ACHN (cell line): ENCODE measurements around the gene GPR141.

Source experiments
- DNase-seq: peaks from one replicate; pipeline ENCODE4 v3.0.0-alpha.2; 2015
- in situ Hi-C: cut with HindIII; loops from 2 replicates; pipeline ENCODE4 v1.10.0; 2017; ENCODE audit warnings: low sequenced_read_pairs, low pct_ligation_motif_present, low pct_unique_long_range_greater_than_20kb

The GPR141 gene

GRCh38 chr7:37768611-37769010, 85.0 kb downstream of the GPR141 start:
- in situ Hi-C loops: no loop called here
- DNase-seq: no peak

GRCh38 chr7:37769291-37769690, 85.7 kb downstream of the GPR141 start:
- DNase-seq: no peak
- in situ Hi-C loops: no loop called here

- in situ Hi-C loops: no loop called here
- DNase-seq: no peak
These were observed 86.2 kb downstream of the GPR141 start for GRCh38 chr7:37769726-37770125.

- in situ Hi-C loops: no loop called here
- DNase-seq: no peak
These were observed 87.3 kb downstream of the GPR141 start for GRCh38 chr7:37770838-37771237.

- no peak for DNase-seq
- in situ Hi-C loops: no loop called here
These were observed 87.8 kb downstream of the GPR141 start for GRCh38 chr7:37771342-37771741.

GRCh38 chr7:37771801-37772200, 88.2 kb downstream of the GPR141 start:
- in situ Hi-C loops: no loop called here
- no peak for DNase-seq

- in situ Hi-C loops: no loop called here
- no peak for DNase-seq
These were observed 92.4 kb downstream of the GPR141 start for GRCh38 chr7:37775921-37776320.

- in situ Hi-C loops: no loop called here
- no peak for DNase-seq
These were observed 97.6 kb downstream of the GPR141 start for GRCh38 chr7:37781156-37781555.

GRCh38 chr7:37782166-37782565, 98.6 kb downstream of the GPR141 start:
- no peak for DNase-seq
- in situ Hi-C loops: no loop called here

- no peak for DNase-seq
- in situ Hi-C loops: no loop called here
These were observed 100.4 kb downstream of the GPR141 start for GRCh38 chr7:37784015-37784414.

GRCh38 chr7:37786741-37787569, 103.4 kb downstream of the GPR141 start:
- no peak for DNase-seq
- in situ Hi-C loops: no loop called here
